CD4-positive, alpha-beta T cell treated with Interleukin-17A for 1 hour (primary cell): ENCODE data around the gene RPP30.

Experiments
- DNase-seq: peaks from one replicate; pipeline ENCODE4 v3.0.0-alpha.2; 2020

RPP30 gene

GRCh38 chr10:90947030-90947960, 75.5 kb downstream of the RPP30 start:
- no peak for DNase-seq
